GM03348 (cell line): Measurements from ENCODE around the gene TASL.
"Not testable (repeated sequence)": the region's sequence is repeated elsewhere in the genome, so short reads cannot be mapped to it uniquely, and the experiment has no call there.

ENCODE experiments used
- DNase-seq: peaks from one replicate; pipeline ENCODE4 v3.0.0; 2012; ENCODE audit warnings: low spot score

TASL gene, protein sequence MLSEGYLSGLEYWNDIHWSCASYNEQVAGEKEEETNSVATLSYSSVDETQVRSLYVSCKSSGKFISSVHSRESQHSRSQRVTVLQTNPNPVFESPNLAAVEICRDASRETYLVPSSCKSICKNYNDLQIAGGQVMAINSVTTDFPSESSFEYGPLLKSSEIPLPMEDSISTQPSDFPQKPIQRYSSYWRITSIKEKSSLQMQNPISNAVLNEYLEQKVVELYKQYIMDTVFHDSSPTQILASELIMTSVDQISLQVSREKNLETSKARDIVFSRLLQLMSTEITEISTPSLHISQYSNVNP

DNA sequence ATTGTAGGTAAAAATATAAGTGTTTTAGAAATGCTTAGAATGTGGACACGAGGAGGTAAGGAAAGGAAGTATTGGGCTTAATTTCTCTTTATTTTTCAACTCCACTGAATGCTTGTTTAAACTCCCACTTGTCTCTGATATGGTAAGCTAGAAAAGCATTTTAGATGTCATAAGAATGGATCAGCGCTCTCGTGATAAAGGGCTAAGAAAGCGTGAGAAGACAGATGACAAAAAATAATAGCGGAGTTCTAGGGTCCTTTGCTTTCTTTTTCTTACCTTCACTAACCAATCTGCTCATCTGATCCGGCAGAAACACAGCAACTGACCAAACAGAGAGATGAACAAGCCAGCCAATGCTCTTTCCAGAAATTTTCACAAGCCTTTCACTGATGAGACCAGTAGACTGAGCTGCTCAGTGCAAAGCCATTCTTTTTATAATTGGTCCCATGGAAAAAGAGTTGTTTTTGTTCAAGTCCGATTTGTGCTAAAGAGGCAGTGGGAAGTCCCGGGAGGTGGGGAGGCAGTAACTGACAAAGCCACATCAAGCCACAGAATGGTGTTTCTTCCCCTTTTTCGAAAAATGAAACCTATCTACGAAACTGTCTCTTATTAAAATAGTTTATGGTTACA is at the start of gene TASL:
Gene TASL, minus strand, starts transcription at position 405 of the 630 bp plus-strand sequence. CDS start 17,411 bp downstream, outside the sequence.
- no peak for DNase-seq

DNA sequence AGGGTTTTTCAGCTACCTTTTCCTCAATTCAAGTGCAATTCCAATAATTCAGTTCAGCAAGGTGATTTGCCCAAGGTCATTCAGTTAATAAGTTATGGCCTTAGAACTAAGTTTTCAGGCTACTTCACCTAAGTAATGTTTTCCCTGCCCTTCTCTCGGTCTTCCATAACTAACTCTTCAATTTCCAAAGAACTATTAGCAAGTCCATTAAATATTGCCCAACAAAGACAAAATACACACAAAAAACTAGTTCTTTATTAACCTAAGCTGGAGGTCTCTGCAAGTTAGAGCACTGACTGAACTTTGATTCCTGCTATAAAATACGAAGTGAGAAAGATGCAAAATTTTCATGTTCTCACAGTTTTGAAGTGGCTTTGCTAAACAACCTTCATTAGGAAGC is 48.8 kb upstream of the TASL start:
- DNase-seq: no peak

DNA sequence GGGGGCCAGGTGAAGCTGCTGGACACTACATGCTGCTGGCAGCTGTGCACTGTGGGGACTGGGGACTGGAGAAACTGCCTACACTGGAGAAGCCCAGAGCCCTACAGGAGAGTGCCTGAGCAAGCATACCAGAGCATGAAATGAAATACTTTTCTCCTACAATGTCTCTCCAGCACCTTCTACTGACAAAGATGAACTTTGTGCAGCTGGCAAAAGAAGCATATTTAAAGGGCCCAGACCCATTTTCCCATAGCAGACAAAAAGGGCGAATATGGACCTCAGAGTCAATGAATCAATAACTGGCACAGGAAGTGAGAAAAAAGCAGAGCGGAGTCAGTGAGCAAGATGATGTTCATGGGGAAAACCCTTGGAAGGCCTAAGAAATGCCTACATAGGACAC is 44.8 kb upstream of the TASL start:
- no peak for DNase-seq

DNA sequence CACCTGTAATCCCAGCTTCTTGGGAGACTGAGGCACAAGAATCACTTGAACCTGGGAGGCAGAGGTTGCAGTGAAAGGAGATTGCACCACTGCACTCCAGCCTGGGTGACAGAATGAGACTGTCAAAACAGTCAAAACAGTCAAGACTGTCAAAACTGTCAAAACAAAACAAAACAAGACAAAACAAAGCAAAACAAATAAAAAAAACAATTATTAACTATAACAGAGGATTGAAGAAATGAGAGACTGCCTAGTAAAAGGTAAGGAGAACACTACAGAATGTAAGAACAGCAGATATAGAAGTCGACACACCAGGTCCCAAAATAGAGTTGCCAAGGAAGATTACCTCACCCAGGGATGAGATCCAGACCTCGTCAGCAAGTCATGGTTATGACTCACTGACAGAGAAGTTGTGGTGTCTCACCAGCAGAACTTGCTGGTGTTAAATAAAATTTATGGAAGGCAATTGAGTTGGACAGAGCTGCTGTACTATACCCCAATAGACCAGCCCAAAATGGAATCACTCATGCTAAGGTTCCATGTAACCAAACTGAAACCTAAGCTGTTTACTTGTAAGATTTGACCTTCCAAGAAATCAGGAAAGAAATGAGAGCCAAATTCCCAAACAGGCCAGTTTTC is 43.5 kb upstream of the TASL start:
- DNase-seq: peak; percentile 83

DNA sequence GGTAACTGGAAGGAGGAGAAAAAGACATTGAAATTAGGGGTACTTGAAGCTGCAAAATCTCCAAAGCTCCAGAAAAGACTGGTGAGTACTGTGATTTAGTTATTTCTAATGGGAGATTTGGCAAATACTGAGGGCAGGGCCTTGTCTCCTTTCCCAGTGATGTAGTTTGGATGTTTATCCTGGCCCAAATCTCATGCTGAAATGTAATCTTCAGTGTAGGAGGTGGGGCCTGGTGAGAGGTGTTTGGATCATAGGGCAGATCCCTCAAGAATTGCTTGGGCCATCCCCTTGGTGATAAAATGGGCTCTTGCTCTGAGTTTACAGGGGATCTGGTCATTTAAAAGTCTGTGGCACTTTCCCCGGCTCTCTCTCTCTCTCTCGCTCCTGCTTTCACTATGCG is 42.6 kb upstream of the TASL start:
- no peak for DNase-seq

DNA sequence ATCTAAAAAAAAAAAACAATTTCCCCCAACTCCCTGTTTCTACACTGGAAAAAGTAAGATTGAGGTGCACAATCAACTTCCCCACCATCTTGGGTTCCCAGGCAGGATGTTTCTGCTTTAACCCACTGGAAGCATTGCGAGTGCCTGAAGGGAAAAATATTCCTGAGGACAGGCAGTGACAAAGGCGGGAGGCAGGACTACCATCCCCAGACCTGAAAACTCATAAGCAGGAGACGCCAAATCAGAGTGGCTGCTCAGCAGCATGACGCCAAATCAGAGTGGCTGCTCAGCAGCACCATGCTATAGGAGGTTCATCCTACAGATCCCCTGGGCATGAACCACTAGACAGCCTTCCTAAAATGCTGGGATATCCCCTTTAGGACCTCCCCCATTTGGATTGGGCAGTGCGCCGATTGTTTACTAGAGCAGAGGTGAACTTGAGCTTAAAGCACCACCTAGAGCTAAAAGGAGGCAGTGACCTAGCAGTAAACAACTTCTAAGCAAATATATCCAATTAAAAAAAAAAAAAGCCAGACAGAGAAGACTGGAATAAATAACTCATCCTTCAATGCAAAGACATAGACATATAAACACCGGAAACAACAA is 40.7 kb upstream of the TASL start:
- DNase-seq: no peak

DNA sequence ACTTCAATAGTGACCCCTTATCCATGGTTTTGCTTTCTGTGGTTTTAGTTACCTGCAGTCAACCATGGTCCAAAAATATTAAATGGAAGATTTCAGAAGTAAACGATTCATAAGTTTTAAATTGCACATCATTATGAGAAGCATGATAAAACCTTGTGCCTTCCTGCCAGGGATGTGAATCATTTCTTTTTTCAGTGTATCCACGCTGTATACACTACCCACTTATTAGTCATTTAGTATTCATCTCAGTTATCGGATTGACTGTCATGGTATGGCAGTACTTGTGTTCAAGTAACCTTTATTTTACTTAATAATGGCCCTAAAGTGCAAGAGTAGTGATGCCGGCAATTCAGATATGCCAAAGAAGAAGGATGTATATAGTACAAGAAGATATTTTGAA is 37.7 kb upstream of the TASL start:
- DNase-seq: peak; percentile 9

DNA sequence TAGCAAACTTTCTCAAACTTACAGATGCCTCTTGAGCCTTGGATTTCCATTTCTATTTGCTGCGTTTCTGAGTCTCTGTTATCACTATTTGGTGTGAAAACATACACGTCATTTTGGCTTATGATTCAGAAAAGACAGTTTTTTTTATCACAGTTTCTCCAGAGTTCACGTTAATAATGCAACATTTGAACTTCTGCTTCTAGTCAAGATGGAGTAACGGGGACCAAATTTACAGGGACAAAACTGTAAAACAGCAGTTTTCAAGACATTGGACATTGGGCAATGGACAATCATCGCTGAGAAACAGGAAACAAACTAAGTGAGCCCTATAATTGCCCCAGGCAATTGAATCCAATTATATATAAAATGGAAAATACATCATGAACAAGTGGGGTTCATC is 36.2 kb upstream of the TASL start:
- no peak for DNase-seq

DNA sequence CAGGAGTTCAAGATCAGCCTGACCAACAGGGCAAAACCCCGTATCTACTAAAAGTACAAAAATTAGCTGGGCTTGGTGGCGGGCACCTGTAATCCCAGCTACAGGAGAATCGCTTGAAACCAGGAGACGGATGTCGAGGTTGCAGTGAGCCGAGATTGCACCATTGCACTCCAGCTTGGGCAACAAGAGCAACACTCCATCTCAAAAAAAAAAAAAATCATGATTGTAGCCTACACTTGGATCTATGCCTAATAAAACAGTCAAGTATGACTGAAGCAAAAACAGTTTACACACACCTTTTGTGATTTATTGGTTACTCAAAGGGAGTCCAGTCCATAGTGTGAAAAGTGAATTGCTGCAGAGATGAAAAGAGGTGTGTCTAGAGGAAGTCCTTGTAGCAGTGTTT is 34.7 kb upstream of the TASL start:
- no peak for DNase-seq

DNA sequence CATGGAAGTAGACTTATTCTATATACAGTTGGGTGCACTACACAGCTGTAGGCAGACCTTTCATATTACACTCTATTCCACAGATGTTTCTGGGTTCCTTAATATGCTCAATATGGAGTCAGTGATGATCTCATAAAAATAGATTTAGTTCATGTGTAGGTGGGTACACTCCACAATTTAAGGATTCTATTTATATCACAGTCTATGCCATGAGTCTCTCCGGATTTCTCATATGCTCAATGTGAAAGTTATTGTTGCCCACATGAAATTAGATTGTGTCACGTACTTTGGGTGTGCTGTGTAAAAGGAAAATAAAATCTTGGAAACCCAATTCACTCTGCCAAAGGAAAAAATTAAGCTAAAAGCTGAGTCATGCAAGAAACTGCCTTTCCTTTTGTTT is 32.5 kb upstream of the TASL start:
- no peak for DNase-seq

DNA sequence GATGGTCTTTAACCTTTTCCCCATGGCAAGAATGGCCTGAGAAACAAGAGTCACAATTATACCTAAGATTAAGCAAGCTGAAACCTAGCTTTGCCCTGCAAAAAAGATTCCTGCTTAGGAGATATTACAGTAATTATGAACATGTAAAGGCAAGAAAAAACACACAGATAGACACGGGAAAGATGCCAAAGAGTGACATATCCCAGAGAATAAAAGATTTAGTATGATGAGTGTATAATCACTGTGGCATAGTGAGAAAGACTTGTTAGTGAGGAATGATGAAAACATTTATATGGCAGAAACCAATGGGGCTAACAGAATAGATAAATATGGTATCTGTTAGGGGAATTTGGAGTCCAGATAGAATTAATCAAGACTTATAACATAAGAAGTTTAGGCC is 29.6 kb upstream of the TASL start:
- no peak for DNase-seq

DNA sequence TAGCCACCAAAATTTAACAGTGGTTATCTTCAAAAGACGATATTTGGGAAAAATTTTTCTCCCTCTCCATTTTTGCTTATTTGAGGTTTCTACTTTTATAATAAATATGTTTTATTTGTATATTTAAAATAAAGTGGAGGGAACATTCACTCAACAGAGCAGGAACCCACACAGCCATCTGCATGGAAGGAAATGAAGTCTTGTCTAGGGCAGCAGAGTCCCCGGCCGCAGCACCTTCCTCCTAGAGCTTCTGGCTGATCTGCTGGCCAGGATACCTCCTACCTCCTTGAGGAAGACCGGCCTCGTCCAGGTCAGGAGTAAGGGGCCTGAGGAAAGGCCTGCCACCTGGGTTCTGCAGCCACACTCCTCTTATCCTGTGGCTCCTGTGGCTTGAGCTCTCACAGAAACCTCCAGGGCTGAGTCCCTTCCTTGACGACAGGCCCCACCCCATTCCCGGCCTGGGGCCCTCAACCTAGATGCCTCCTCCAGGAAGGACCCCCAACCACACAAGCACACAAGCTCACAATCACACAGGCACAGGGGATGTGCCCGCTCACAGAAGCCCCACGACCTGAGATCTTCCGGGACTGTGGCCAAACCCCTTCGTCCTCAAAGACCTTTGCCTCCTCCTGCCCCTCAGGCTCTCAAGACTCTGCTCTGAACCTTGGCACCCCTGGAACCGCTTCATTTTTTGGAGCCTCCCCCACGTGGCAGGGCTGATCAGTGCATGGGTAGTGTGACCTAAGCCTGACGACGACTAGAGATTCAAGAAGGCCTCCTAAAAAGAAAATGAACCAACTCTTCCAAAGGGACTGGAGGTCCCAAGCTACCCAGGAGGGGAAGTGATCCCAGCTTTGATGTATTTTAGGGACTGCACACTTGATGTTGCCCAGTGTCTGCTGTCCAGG is 23.0 kb upstream of the TASL start:
- DNase-seq: not testable (repeated sequence)

DNA sequence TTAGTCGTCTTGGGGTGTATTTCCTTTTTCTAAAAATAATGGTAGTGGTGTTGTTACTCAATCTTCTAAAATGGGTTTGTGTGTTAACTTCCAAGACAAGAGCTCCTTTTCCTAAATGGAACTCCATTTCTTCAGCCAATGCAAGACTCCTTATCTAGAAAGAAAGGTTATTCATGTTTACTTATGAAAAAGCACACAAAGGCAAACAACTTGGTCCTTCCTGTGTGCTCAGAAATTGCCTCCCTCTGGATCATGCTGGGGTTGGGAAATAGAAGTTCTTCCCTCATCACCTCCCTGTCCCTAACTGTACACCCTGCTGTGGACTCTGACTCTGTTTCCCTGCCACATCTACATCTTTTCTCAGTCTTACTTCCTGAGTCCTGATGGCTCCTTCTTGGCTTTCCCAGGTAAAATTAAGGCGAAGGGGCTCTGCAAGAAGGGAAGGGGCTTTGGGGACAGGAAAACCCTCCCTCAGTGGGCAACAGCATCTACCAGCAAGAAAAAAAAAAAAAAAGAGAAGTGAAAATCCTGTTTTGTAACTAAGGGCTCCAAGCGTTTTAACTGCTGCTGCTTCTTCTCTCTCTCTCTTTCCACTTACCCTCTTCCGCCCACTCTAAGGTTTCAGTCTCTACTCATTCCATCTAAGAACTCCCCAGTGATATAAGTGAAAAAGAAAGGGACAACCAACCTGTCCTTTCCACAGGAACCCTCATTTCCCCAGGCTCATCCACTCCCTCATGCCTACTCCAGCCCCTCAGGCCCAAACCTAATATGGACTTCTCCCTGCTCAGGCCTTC is 19.8 kb upstream of the TASL start:
- no peak for DNase-seq

DNA sequence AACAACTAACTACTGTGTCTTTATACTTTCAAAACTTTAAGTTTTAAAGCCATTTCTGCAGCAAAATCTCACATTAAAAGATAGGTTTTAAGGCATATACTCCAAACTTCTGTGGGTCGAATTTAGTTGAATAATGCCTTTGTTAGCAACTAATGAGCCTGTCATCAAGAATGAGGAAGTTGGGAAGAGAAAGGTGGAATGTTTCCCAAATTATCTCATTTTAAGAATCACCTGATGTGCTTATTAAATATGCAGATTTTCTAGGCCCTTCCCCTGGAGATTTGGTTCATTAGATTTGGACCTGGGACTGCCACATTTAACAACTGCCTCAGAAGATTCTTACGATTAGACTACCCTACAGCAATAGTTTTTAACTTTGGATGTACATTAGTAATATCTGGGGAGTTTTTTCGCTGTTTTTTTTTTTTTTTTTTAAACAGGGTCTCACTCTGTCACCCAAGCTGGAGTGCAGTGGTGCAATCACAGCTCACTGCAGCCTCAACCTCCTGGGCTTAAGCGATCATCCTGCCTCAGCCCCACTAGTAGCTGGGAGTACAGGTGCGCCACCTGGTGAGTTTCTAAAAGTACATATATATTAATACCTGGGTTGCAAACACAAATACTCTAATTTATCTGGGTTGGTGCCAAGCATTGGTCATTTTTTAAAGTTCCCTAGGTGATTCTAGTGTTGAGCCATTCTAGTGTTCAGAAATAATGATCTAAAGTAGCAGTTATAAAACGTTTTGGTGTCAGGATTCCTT is 16.1 kb upstream of the TASL start:
- no peak for DNase-seq

DNA sequence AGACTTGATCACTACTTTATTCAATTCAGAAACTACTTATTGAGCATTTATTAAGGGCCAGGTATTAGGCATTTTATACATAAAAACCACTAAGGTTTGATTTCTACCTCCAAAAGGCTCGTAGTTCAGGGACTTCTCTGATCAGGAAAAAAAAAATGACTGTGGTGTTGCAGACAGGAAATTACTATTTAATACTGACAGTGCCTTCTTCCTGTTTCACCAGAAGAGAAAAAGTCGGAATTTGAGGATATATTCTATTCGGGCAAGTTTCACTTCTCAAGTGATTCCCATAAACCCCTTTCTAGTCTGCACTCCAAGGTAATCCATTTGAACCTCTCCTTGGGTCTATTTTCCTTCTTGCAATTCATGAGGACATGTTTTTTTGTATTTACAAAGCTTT is 15.3 kb upstream of the TASL start:
- no peak for DNase-seq

DNA sequence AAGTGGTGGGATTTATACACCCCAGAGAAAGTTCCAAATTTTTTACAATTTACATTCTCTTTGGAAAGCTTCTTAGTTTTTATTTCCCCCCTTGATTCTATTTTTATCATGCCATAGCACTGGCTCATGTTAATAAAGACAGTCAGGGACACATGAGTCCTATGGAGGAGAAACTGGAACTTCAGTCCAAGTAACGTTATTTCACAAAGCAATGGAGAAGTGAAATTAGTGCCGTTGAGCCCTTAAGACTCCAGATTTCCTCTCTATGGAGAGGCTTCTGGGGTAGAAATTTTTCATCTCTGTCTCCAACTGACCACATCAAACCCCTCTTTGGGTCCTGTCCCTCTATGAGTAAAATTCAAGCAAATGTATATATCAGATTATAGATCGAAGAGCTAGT is 12.8 kb upstream of the TASL start:
- no peak for DNase-seq

DNA sequence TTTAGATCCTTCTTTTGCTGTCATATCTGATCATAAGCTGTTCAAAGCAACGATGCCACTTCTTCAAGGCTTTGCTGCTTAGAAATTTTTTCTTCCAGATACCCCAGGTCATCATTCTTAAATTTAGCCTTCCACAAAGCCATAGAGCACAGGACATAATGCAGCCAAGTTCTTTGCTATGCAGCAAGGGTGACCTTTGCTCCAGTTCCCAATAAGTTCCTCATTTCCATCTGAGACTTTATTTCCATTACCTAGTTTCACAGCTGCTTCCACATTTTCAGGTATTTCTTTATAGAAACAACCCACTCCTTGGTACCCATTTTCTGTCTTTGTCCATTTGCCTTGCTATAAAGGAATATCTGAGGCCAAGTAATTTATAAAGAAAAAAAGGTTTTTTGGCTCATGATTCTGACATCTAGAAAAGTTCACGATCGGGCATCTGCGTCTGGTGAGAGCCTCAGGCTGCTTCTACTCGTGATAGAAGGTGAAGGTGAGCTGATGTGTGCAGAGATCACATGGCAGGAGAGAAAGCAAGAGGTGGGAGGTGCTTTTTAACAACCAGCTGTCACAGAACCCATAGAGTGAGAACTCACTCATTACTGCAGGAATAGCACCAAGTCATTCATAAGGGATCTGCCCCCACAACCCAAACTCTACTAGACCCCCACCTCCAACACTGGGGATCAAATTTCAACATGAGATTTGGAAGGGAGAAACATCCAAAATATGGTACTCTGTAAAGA is 11.8 kb upstream of the TASL start:
- no peak for DNase-seq

DNA sequence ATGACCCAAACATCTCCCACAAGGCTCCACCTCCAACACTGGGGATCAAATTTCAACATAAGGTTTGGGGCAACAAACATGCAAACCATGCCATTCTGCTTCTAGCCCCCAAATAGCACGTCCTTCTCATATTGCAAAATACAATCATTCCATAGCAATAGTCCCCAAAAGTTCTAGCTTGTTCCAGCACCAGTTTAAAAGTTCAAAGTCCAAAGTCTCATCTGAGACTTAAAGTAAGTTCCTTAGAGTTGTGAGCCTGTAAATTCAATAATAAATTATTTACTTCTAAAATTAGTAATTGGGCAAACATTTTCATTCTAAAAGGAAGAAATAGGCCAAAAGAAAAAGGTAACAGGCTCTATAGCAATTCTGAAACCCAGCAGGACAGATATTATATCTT is 8.9 kb upstream of the TASL start:
- no peak for DNase-seq

DNA sequence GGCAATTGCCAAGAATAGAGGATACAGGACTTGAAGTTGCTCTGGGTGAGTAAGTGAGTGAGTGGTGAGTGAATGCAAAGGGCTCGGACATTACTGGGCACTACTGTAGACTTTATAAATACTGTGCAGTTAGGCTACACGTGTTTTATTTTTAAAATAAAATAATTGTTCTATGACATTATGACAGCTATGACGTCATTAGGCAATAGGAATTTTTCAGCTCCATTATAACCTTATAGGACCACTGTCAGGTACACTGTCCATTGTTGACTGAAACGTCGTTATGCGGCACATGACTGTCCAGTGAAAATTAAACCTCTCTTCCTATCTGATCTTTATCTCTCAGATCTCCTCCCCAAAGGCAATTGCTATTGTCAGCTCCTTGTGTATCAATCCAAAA is 5.1 kb upstream of the TASL start:
- no peak for DNase-seq

DNA sequence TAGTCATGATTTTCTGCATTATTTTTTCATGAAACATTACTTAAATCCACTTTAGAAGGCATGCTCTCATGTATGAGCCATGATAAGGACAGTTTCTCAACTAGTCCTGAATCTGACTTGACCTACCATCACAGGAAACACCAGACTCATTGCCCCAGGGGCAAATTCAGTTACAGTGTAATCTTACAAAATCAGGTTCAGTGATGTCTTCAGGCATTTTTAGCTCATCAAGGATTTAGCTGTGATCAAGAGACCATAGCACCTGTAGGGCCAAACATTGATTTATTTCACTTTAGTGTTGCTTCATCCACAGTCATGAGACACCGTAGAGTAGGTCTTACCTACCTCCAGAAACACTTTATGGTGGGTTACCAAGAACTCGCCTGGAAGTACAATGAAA is 3.1 kb upstream of the TASL start:
- no peak for DNase-seq
